Measurements from ENCODE around the gene ABHD17A.

- TF ChIP-seq, protein P1, sequence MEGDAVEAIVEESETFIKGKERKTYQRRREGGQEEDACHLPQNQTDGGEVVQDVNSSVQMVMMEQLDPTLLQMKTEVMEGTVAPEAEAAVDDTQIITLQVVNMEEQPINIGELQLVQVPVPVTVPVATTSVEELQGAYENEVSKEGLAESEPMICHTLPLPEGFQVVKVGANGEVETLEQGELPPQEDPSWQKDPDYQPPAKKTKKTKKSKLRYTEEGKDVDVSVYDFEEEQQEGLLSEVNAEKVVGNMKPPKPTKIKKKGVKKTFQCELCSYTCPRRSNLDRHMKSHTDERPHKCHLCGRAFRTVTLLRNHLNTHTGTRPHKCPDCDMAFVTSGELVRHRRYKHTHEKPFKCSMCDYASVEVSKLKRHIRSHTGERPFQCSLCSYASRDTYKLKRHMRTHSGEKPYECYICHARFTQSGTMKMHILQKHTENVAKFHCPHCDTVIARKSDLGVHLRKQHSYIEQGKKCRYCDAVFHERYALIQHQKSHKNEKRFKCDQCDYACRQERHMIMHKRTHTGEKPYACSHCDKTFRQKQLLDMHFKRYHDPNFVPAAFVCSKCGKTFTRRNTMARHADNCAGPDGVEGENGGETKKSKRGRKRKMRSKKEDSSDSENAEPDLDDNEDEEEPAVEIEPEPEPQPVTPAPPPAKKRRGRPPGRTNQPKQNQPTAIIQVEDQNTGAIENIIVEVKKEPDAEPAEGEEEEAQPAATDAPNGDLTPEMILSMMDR (IDR thresholded peaks at IDR 0.05), result no peak
- TF ChIP-seq POLR2AphosphoS5 (IDR thresholded peaks at IDR 0.05), result no peak
- TF ChIP-seq POLR2A (IDR thresholded peaks at IDR 0.05), result no peak
Observed at GRCh38 chr19:1849132-1849474, 36.2 kb downstream of the ABHD17A start.
